8988T (cell line): ENCODE results near the gene CHCHD2.
"Not testable (repeated sequence)": the region's sequence is repeated elsewhere in the genome, so short reads cannot be mapped to it uniquely, and the experiment has no call there.

Source experiments
- DNase-seq: peaks from one replicate; pipeline ENCODE4 v3.0.0; 2011

CHCHD2 gene, protein sequence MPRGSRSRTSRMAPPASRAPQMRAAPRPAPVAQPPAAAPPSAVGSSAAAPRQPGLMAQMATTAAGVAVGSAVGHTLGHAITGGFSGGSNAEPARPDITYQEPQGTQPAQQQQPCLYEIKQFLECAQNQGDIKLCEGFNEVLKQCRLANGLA

DNA sequence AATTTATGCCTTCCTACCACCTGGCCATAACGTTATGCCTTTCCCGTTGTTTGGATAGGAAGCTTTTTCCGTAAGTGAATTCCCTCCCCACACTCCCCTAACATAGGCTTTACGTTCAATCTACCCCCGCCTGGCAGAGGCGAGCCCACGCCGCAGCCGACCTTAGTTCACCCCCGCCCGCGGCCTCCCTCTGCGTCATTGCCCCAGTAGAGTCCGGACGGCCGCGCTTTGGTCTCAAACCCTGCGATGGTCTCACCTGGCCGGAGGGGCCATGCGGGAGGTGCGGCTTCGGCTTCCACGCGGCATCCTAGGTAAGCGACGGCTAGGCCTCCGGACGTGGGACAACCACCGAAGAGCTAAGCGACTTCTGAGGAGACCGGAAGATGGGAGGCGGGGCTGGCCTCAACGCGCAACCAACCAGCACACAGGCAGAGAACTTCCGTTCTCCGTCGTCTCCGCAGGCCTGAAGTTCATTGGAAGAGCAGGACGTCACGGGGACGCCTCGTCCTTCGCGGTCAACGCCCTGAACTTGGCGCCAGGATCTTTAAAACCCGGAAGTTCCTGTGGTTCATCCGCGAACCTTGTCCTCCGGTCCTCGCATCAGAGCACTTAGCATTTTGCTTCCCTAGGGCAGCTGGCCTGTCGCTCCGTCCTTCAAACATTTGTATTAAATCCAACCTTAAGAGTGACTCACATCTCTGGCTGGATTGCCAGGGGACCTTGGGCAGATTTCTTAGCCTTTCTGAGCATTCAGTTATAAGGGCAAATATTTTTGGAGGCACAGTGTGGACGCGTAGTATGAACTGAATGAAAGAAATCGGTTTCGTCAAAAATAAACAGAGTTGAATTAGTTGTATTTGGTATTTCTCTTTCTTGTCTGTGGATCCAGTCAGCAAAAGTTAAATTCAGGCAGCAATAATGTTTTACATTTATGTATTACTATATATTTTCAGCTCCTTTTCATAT is at the start of gene CHCHD2:
CHCHD2 (minus strand) TSS at position 369 of the 966 bp plus-strand sequence; CDS start at position 306, 63 bp downstream.
- peak; percentile 63 for DNase-seq

GRCh38 chr7:56131062-56131461 is 24.8 kb upstream of the CHCHD2 start:
- DNase-seq: not testable (repeated sequence)

DNA sequence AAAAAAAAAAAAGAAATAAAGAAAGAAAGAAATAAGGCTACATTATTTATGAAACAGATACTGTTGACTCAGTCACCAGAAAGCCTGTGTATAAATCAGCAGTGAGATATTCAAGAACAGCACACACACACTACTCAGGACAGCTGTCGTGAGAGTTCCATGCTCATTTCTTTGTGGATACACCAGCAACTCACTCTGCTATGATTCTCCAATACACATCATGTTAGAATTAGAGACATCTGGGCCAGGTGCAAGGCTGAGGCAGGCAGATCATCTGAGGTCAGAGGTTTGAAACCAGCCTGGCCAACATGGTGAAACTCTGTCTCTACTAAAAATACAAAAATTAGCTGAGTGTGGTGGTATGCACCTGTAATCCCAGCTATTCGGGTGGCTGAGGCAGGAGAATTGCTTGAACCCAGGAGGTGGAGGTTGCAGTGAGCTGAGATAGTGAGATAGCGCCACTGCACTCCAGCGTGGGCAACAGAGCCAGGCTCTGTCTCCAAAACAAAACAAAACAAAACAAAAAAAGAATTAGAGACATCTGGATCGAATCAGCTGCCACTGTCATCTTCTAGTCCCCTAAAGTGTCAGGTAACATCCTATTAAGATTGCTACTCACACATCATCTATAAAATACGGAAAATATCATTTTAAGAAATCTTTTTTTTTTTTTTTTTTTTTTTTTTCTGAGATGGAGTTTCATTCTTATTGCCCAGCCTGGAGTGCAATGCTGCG is 21.1 kb upstream of the CHCHD2 start:
- DNase-seq: no peak

DNA sequence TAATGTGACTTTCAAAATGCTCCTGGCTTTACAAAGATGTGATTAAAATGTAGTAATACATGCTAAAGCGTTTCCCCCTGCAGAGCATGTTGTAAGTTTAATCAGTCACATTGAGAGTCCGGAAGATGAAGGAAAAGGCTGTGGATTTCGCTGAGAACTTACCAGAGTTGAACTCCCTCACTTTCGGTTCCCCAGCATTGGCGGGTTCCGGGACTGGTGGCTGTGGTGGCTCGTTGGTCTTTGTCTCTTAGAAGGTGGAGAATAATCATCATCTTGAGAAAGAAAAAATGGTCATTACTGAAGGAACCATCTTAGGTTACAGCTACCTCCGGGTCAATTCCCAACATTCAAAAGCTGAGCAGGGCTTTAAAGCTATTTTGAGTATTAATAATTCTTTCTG is 19.6 kb upstream of the CHCHD2 start:
- no peak for DNase-seq

GRCh38 chr7:56124981-56125380 is 18.7 kb upstream of the CHCHD2 start:
- DNase-seq: no peak

- no peak for DNase-seq
Observed at GRCh38 chr7:56121440-56121839, 15.2 kb upstream of the CHCHD2 start.

- DNase-seq: no peak
Observed at GRCh38 chr7:56115852-56116538, 9.7 kb upstream of the CHCHD2 start, which contains the start of gene NUPR2. TSS of gene NUPR2 (minus strand) at chr7:56116417. CDS start at chr7:56116314, 103 bp downstream.

- not testable (repeated sequence) for DNase-seq
Observed at GRCh38 chr7:56112244-56112643, 6.0 kb upstream of the CHCHD2 start.

GRCh38 chr7:56110611-56111010 is 4.3 kb upstream of the CHCHD2 start:
- DNase-seq: no peak

DNA sequence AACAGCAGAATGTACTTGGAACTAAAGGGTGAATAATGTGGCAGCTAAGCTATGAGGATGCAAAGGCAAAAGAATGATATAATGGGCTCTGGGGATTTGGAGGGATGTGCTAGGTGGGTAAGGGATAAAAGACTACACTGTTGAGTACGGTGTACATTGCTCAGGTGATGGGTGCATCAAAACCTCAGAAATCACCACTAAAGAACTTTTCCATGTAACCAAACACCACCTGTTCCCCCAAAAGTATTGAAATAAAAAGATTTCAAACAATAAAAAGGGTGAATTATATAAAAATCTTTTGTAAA is 1.6 kb upstream of the CHCHD2 start:
- no peak for DNase-seq

GRCh38 chr7:56105508-56105907 is 768 bp downstream of the CHCHD2 start:
- no peak for DNase-seq

GRCh38 chr7:56104138-56104537 is 2.1 kb downstream of the CHCHD2 start:
- not testable (repeated sequence) for DNase-seq

DNA sequence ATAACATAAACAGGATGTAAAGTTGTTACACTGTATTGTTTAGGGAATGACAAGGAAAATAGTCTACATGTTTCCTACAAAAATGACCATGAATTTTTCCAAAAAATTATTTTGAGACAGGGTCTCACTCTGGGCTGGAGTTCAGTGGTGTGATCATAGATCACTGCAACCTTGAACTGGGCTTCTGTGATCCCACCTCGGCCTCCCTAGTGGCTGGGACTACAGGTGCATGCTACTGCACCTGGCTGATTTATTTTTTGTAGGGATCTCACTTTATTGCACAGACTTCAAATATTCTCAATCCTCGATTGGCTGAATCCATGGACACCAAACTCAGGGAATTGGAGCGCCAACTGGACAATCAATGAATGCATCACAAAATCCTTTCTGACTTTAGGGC is 6.6 kb downstream of the CHCHD2 start:
- DNase-seq: no peak

GRCh38 chr7:56098187-56099008 is 7.9 kb downstream of the CHCHD2 start:
- not testable (repeated sequence) for DNase-seq

DNA sequence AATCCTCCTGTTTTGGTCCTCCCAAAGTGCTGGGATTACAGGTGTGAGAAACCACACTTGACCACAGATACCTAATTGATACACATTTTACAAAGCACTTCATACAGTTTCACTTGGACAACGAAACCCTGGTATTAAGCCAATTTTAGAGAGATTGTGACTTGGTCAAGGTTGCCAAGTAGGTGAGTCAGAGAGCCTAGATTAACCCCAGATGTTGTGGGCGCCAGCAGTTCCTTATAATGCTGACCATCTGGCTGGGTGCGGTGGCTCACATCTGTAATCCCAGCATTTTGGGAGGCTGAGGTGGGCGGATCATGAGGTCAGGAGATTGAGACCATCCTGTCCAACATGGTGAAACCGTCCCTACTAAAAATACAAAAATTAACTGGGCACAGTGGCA is 8.6 kb downstream of the CHCHD2 start:
- no peak for DNase-seq

- DNase-seq: peak; percentile 29
Observed at GRCh38 chr7:56092789-56093531, 13.3 kb downstream of the CHCHD2 start, which contains the start of gene PHKG1. TSS of gene PHKG1 (minus strand) at chr7:56092952. CDS start at chr7:56088941, 4,011 bp downstream.

DNA sequence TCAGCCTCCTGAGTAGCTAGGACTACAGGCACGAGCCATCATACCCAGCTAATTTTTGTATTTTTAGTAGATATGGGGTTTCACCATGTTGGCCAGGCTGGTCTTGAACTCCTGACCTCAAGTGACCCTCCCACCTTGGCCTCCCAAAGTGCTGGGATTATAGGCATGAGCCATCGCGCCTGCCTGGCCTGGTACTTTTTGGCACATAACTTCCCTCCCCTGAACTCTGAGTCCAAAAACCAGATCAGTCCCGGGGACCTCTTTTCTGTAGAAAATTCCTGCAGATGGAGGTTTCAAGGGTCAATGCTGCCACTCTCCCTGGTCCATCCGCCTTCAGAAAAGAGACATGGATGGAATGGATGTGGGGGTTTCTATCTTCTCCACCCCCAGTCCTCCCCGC is 13.9 kb downstream of the CHCHD2 start:
- not testable (repeated sequence) for DNase-seq

DNA sequence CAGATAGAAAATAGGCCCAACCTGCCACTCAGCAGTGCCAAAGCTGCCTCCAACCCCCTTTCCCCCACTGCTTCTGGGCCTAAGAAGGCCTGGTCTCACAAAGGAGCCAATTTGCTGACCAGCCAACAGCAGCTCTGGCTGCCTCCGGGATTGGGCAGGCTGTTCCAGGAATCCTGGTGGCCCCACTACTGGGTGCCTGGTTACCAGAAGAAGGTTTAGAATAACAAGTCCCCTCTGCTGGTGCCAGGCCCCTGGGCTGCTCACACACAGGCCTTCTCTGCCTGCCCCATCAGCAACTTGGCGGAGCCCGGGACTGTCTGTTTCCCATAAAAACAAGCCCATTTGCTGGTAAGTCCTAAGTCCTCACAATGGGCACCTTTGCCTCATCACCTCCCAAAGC is 14.7 kb downstream of the CHCHD2 start:
- DNase-seq: no peak

GRCh38 chr7:56087445-56087844 is 18.8 kb downstream of the CHCHD2 start:
- DNase-seq: no peak

GRCh38 chr7:56086761-56087160 is 19.5 kb downstream of the CHCHD2 start:
- no peak for DNase-seq

GRCh38 chr7:56083150-56083785 is 23.0 kb downstream of the CHCHD2 start:
- no peak for DNase-seq
